GM12874 (cell line): ENCODE results near the gene PRKCE.

Experiments used
- TF ChIP-seq, protein P1 (sequence below): IDR thresholded peaks from 2 replicates; pipeline ENCODE4 v1.5.1; 2011; ENCODE audit warnings: low read depth, mild to moderate bottlenecking, control low read depth, low read length, moderate library complexity; ENCODE audit not compliant: insufficient read depth

The PRKCE gene

DNA sequence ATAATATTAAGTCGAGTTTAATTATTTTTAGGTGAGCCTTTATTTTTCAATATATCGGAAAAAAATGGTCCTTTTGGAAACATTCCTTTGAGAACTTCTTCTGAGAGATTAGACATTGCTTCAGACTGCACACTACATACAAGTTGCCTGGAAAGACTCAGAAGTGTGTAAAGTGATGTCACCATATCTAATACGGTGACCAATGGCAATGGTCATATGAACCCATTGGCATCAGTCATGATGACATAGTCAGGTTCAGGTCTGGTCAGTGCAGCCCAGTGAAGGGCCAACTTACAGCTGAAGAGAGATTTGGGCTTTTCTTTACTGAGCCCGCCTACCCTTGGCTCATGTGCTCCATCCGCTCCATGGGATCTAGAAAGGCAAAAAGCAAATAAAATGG lies 362.3 kb downstream of the PRKCE start:
- TF ChIP-seq, protein P1, sequence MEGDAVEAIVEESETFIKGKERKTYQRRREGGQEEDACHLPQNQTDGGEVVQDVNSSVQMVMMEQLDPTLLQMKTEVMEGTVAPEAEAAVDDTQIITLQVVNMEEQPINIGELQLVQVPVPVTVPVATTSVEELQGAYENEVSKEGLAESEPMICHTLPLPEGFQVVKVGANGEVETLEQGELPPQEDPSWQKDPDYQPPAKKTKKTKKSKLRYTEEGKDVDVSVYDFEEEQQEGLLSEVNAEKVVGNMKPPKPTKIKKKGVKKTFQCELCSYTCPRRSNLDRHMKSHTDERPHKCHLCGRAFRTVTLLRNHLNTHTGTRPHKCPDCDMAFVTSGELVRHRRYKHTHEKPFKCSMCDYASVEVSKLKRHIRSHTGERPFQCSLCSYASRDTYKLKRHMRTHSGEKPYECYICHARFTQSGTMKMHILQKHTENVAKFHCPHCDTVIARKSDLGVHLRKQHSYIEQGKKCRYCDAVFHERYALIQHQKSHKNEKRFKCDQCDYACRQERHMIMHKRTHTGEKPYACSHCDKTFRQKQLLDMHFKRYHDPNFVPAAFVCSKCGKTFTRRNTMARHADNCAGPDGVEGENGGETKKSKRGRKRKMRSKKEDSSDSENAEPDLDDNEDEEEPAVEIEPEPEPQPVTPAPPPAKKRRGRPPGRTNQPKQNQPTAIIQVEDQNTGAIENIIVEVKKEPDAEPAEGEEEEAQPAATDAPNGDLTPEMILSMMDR, result no peak

DNA sequence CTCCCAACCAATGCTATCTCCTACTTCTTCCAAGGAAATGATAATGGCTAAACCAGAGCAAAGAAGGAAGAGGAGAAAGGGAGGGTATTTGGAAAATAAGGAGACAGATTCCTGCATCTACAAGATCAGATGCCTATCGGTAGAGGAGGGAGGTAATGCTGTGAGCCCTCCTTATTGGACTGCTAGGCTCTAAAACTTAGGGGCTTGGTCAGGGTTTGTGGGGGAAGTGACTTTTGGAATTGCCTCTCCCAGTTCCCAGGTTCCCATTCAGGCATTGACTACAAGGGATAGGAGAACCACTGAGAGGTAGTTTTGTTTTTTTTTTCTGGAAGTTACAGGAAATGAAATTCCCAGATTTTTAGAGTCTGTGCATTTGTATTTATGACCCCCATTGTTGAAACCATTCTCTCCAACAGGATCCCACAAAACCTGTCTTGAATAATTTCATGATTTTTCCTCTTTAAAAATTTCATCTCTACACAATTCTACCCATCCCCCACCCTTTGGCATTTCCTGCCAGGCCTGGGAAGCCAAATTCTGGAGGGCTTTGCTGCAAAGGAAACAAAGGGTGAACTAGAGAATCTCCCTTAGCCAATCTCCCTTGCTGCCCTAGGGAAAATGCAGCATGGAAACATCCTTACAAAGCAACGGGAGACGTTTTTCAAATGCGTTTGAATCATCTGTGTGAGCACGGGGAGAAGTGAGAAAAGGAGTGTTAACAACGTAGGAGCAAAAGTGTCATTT lies 363.6 kb downstream of the PRKCE start:
- TF ChIP-seq, protein P1, result no peak

DNA sequence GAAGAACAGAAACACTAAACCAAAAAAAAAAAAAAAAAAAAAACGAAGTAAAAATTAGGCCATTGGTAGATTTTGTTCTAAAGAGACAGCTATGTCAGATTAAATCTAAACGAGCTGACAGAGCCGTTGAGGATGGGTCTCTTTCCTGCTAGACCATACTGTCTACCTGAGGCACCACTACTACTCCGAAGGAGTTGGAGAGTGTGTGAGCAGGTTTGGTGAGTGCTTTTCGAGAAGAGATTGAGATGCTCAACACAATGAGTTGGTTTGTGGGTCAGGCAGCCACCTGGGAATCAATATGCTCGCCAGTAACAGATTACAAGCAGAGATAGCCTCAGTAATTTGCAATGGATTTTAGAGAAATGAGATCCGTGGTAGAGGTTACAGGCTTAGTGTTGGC lies 364.2 kb downstream of the PRKCE start:
- TF ChIP-seq, protein P1, result no peak

DNA sequence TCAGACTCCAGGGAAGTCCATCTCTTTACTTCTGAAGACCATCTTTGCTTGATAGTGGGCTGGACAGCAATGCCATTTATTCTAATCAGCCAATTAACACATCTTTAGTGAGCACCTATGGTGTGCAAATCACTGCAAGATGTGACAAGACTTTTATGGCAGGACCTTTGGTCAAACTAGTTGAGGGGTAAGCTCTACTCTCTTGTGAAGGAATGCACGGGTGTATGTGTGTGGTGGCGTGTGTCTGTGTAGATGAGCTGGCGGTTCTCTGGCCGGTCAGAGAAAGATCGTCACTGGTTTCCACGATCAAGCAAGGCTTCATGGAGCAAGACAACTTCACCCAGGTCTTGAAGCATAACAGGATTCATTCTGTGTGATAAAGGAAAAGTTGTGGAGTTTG lies 364.6 kb downstream of the PRKCE start:
- TF ChIP-seq, protein P1, result no peak

DNA sequence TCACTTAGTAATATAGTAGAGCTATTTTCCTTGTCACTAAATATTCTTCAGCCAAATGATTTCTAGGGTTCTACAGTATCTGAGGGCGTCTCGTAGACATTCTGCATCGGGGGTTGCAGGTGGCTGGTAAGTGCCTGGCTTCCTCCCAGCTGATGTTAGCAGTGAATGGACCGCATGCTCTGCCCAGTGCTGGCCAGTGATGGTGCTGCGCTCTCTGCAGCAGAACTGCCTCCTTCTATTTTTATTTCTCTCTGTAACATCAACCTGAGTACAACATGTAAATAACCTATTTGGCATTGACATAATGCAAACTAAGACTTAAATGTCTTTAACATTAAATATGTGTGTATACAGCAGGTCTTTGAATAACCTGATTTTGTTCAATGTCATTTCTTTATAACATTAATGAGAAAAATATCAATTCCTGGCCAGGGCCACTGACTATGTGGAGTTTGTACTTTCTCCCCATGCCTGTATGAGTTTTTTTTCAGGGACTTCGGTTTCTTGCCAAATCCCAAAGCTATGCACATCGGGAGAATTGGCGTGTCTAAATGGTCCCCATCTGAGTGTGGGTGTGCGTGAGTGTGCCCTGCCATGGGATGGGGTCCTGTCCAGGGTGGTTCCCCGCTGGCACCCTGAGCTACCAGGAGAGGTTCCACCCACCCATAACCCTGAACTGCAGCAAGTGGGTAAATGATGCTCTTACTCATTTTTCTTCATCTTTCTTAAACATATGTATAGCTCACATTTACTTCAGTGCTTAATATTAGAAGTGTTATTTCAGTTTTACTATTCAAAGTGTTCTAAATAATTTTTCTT lies 367.5 kb downstream of the PRKCE start:
- TF ChIP-seq, protein P1, result no peak

DNA sequence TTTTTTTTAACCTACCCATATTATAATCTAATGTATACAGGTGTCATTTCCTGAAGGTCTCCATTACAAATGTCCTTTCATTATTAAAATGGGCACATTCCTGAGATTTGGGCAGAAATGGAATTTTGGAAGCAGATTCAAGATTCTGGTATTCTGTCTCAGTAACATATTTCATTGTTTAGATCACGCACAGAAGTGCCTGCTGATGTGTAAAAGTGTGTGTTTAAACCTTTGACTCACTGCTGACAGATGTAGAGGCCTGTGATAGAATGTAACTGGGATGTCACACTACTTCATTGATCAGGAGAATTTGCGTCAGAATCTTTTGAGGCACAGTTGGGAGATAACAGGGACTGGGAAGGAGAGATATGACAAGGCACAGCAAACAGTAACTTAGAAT lies 368.9 kb downstream of the PRKCE start:
- TF ChIP-seq, protein P1, result no peak

DNA sequence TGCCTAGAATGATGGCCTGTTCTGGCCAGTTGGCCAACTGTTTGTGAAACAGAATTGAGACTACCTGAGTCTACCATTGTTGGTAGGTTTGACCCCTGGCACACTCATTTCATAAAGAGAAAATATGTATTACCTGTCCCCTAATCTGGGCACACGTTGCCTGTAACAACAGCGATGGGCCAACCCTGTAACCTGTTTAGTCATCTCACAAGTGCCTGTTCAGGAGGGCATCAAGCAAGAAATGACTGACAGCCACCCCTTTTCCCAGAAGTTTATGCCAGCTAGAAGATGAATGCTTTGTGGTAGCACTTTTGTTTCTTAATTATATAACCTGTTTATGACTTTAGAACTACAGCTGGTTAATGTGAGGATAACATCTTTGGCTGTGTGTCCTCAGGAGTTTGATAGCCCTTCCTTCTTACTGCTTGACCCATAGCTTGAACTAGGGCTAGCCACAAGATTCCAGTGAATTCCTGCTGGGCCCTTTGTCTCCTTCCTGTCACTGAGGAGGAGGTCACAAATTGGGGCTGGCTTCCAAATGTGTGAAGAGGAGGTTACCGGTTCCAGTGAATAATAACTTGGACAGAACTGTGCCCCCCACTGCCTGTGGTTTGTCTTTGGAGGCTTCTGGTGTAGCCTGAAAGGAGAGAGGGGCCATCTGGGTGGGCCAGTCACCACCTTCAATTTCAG lies 371.8 kb downstream of the PRKCE start:
- TF ChIP-seq, protein P1, result no peak
